HFF-Myc (cell line): ENCODE data around the gene TMEM40.
"Not testable (repeated sequence)": the region's sequence is repeated elsewhere in the genome, so short reads cannot be mapped to it uniquely, and the experiment has no call there.

Source experiments
- DNase-seq: peaks from one replicate; pipeline ENCODE4 v3.0.0-alpha.2; 2011; ENCODE audit warnings: low read depth; ENCODE audit errors: extremely low read depth
- H3K4me3 ChIP-seq: replicated peaks from 2 replicates; pipeline ENCODE4 v1.5.1; 2011; ENCODE audit warnings: low read depth, mild to moderate bottlenecking, control low read depth, low read length
- TF ChIP-seq, protein P1 (sequence below): IDR thresholded peaks from 2 replicates; pipeline ENCODE4 v1.5.1; 2012; ENCODE audit warnings: mild to moderate bottlenecking, low read depth, low read length, control low read depth; ENCODE audit errors: missing control alignments

The TMEM40 gene

DNA sequence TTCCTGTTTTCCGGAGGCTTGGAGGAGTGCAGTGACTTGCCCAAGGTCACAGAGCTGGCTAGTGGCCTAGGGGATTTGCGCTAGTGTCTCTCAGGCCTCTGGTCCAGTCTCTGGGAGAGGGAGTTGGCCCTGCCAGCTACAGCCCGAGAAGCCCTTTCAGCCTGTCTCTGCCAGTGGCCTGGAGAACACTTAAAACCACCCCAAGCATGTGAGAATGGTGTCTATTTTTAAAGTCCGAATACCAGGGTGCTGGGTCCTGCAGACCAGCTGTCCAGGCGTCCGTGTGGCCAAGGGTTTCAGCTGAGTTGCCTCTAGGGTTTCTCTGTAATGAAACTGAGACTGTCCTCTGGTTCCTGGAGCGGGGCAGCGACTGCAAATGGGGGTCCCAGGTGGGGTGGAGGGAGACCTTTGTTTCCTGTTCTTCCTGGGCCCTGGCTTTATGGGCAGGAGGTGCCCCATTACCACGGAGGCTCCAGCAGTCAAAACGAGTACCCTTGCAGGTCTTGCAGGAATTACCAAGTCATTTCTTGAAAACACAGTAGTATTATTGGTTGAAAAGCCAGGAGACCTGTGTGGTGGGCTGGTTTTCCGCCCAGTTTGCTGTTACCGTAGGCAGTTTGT lies 39.6 kb upstream of the TMEM40 start:
- DNase-seq, result no peak
- TF ChIP-seq, protein P1, sequence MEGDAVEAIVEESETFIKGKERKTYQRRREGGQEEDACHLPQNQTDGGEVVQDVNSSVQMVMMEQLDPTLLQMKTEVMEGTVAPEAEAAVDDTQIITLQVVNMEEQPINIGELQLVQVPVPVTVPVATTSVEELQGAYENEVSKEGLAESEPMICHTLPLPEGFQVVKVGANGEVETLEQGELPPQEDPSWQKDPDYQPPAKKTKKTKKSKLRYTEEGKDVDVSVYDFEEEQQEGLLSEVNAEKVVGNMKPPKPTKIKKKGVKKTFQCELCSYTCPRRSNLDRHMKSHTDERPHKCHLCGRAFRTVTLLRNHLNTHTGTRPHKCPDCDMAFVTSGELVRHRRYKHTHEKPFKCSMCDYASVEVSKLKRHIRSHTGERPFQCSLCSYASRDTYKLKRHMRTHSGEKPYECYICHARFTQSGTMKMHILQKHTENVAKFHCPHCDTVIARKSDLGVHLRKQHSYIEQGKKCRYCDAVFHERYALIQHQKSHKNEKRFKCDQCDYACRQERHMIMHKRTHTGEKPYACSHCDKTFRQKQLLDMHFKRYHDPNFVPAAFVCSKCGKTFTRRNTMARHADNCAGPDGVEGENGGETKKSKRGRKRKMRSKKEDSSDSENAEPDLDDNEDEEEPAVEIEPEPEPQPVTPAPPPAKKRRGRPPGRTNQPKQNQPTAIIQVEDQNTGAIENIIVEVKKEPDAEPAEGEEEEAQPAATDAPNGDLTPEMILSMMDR, result no peak

DNA sequence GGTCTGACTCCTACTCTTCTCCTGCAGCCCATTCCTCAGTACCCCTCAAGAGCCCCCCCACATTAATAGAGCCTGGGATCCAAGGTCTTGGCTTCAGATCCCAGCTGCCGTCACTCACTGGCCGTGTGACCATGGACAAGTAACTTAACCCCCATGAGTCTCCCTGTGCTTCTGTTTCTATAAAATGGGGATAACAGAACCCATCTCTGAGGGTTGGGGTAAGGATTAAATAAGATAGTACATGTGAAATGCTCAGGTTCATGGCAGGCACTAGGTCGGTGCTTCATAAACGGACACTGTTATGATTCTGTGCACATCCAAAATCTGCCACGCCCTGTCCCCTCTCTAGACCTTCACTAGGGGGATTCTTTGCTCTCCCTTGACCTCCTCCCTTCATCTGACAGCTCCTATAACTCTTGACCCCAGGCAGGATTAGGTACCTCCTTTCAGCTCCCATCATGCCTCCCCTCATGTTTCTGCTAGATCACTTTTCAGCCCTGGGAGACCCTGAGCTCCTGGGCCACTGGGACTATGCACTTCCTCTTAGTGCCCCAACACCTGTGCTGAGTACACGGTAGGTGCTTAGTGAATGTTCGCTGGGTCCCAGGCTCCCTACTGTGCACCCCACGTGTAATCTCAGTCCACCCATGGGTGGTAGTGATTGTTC lies 39.0 kb upstream of the TMEM40 start:
- TF ChIP-seq, protein P1, result no peak
- no peak for DNase-seq
- no peak overlapping the region for H3K4me3 ChIP-seq

More for the DNA sequence above, 39.6 kb upstream of the TMEM40 start:
- no peak overlapping the region for H3K4me3 ChIP-seq

DNA sequence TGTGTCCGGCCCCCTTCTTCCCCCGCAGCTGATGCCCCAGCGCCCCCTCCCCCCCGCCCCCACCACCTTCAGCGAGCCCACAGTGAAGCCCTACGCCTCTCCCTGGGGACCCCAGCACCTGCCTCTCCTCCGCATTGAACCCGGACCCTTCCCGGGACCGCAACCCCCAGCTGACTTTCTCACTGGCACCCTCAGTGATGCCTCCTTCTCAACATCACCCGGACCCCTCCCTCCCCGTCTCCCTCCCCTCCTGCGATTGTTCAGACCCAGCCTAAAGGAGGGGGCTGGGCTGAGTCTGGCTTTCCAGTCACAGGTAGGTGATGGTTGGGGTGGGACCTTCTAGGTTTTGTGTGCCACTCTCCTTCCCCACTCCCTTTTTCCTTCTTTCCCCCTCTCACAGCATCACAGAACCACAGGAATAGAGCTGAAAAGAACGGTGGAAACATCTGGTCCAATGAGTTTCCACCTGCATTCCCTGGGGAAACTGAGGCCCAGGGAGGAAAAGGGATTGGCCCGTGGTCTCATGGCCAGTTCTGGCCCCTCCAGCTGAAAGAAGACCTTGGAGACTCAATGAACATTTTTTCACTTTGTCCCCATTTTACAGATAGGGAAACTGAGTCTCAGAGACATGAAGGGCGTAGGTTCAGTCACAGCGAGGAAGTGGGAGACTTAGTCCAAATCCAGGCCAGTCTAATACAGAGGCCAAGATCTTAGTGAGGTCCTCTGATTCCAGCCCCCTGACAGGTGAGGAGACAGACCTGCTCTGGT lies 38.2 kb upstream of the TMEM40 start:
- no peak for DNase-seq
- H3K4me3 ChIP-seq, result peak overlapping the region; percentile 56

DNA sequence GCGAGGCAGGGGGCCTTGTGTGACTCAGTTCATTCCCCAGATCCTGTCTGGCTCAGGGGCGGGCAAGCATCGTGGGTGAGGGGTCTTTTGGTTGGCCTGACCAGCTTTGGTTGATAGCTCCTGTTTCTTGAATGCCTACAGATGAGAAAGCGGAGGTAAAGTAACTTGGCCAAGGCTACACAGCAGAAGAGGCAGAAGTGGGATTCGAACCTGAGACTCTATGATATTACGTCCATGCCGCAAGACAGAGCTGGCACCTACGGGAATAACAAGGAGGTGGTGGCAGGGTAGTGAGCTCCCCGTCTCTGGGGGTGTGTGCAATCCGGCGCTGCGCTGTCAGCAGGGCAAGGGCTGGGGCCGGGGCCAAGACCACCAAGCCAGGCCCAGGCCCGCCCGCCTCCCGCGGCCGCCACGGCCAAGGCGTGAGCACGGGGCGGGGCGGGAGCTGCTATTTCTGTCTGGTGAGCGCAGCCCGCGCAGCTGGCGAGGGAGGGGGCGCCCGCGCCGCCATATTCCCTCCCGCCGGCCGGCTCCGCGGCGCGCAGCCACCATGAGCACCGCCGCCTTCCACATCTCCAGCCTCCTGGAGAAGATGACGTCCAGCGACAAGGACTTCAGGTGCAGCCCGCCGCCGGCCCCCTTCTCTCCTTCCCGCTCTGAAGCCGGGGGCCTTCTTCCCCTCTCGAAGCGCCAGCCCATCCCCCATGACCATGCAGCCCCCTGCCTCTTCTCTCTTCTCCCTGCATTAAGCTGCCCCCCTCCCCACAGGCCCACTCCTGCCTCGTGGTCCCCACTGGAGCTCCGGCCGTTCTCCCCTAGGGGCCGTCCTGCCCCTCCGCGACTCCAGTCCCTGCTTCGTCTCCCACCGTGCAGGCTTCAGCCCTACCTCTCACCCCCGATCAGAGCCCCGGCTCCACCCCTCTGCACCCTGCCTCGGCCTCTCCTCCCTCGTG lies 37.4 kb upstream of the TMEM40 start, which contains the start of gene CAND2:
Gene CAND2, plus strand, starts transcription at position 510 of the 953 bp plus-strand sequence. Its CDS starts 41 bp downstream, at position 551.
- TF ChIP-seq, protein P1, result no peak
- peak within 1 kb of the TSS; percentile 56 for H3K4me3 ChIP-seq
- DNase-seq, result no peak

More for the DNA sequence above, 38.2 kb upstream of the TMEM40 start:
- TF ChIP-seq, protein P1, result no peak

DNA sequence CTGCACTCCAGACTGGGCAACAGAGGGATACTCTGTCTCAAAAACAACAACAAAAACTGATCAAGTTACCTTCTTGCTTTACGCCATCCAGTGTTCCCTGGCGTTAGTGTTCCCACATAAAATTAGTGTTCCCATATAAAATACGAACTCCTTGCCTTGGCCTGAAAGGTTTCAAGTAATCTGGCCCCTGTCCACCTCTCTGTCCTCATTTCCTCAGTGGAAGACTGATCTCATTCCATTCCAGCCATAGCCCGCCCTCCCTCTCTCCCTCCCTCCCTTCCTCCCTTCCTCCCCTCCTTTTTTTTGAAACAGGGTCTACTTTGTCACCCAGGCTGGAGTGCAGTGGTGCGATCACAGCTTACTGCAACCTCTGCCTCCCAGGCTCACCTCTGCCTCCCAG lies 34.6 kb upstream of the TMEM40 start:
- DNase-seq, result no peak
- TF ChIP-seq, protein P1, result no peak
- no peak overlapping the region for H3K4me3 ChIP-seq

DNA sequence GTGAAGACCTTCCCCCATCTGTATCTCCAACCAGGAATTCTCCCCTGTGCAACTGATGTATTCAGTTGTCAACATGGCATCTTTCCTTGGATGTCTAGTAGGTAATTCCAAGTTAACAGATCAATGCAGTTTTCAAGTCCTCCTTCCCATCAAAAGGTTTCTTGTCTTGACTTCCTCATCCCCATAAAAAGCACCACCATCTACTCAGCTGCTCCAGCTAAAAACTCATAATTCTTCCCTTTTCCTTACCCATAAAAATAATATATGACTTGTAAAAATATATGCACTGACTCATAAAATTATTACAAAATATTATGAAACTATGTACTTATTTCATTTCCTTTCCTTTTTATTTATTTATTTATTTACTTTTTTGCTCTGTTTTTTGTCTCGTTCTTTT lies 32.4 kb upstream of the TMEM40 start:
- DNase-seq, result no peak
- TF ChIP-seq, protein P1, result no peak

DNA sequence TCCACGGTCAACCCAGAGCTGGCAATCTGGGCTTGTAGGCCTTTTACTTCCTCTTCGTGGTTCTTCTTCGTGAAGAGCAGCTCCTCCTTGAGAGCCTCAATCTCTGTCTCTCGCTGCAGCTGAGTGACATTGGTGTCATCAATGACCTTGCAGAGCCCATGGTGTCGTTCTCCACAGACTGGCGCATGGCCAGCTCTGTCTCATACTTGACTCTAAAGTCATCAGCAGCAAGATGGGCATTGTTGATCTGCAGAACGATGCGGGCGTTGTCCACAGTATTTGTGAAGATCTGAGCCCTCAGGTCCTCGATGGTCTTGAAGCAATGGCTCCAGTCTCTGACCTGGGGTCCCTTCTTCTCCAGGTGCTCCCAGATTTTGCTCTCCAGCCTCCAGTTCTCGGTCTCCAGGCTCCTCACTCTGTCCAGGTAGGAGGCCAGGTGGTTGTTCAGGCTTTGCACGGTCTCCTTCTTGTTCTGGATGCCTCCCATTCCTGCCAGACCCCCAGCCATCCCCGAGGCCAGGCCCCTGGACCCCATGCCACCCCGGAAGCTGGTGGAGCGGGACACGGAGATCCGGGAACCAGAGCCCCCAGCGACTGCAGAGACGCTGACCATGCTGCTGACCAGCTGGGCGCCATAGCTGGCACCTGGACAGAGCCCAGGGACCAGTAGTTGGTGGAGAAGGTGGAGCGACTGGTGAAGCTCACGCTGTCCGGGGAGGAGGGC lies 29.1 kb upstream of the TMEM40 start:
- not testable (repeated sequence) for H3K4me3 ChIP-seq

More for the DNA sequence above, 32.4 kb upstream of the TMEM40 start:
- no peak overlapping the region for H3K4me3 ChIP-seq

More for the DNA sequence above, 29.1 kb upstream of the TMEM40 start:
- DNase-seq, result not testable (repeated sequence)
